OCI-LY1 (cell line): ENCODE data around the gene GOLGA8B.

Experiments
- H2AFZ ChIP-seq: fragments of 200-600 bp; sonication (generic), shearing (Covaris generic); 2 replicates; pipeline ENCODE4 v1.6.0; 2014; ENCODE audit warnings: antibody characterized with exemption, mild to moderate bottlenecking, low read length
- H3F3A ChIP-seq: fragments of 200-600 bp; sonication (generic), shearing (Covaris generic); 2 replicates; pipeline ENCODE4 v1.6.0; 2014; ENCODE audit warnings: mild to moderate bottlenecking, antibody characterized with exemption, low read length, moderate library complexity; ENCODE audit not compliant: insufficient read depth
- H3K27ac ChIP-seq: fragments of 200-600 bp; sonication (generic); 2 replicates; pipeline ENCODE4 v1.5.1; 2014; ENCODE audit warnings: low read length, mixed run types, mild to moderate bottlenecking, low read depth; ENCODE audit not compliant: poor library complexity, severe bottlenecking
- H3K27me3 ChIP-seq: fragments of 200-600 bp; sonication (generic); 2 replicates; pipeline ENCODE4 v1.6.0; 2014; ENCODE audit warnings: antibody characterized with exemption, mild to moderate bottlenecking, low read length, moderate library complexity; ENCODE audit not compliant: insufficient read depth
- H3K36me3 ChIP-seq: fragments of 200-600 bp; sonication (generic); 2 replicates; pipeline ENCODE4 v1.6.1; 2014; ENCODE audit warnings: mild to moderate bottlenecking, antibody characterized with exemption, low read length, moderate library complexity, mixed read lengths; ENCODE audit not compliant: insufficient read depth
- H3K4me1 ChIP-seq: fragments of 200-600 bp; sonication (generic); 2 replicates; pipeline ENCODE4 v1.5.1; 2014; ENCODE audit warnings: mild to moderate bottlenecking, low read length, moderate library complexity; ENCODE audit not compliant: insufficient read depth, severe bottlenecking
- H3K4me2 ChIP-seq: fragments of 200-600 bp; sonication (generic), shearing (Covaris generic); 2 replicates; pipeline ENCODE4 v1.6.1; 2014; ENCODE audit warnings: low read length
- H3K4me3 ChIP-seq: fragments of 200-600 bp; sonication (generic); 2 replicates; pipeline ENCODE4 v1.5.1; 2014; ENCODE audit warnings: low read length, low read depth, mild to moderate bottlenecking, mixed read lengths; ENCODE audit not compliant: poor library complexity, severe bottlenecking
- H3K79me2 ChIP-seq: fragments of 200-600 bp; shearing (Covaris generic); 2 replicates; pipeline ENCODE4 v1.6.1; 2016; ENCODE audit warnings: mixed run types, low read length, mixed read lengths; ENCODE audit not compliant: insufficient read depth
- H3K9ac ChIP-seq: fragments of 200-600 bp; sonication (generic), shearing (Covaris generic); 2 replicates; pipeline ENCODE4 v1.6.1; 2014; ENCODE audit warnings: mild to moderate bottlenecking, low read length, mixed read lengths
- H3K9me2 ChIP-seq: fragments of 200-600 bp; sonication (generic), shearing (Covaris generic); 2 replicates; pipeline ENCODE4 v1.6.1; 2014; ENCODE audit warnings: low read depth, mild to moderate bottlenecking, low read length, mixed read lengths
- H3K9me3 ChIP-seq: fragments of 200-600 bp; shearing (Covaris generic); 2 replicates; pipeline ENCODE4 v1.6.1; 2014; ENCODE audit warnings: low read length, mixed read lengths
- H4K20me1 ChIP-seq: fragments of 200-600 bp; sonication (generic), shearing (Covaris generic); 2 replicates; pipeline ENCODE4 v1.6.0; 2016; ENCODE audit warnings: mild to moderate bottlenecking, low read length; ENCODE audit not compliant: insufficient read depth
- EZH2 ChIP-seq: fragments of 200-600 bp; sonication (generic), shearing (Covaris generic); IDR thresholded peaks from 2 replicates; pipeline ENCODE4 v1.8.0; 2017; ENCODE audit warnings: borderline replicate concordance, mixed run types, mild to moderate bottlenecking, antibody characterized with exemption, low read length, moderate library complexity, mixed read lengths
- TF ChIP-seq, protein P1 (sequence below): fragments of 200-600 bp; sonication (generic), shearing (Covaris generic); IDR thresholded peaks from 2 replicates; pipeline ENCODE4 v1.5.1; 2017; ENCODE audit warnings: mild to moderate bottlenecking, antibody characterized with exemption, low read length, moderate library complexity, mixed read lengths

GOLGA8B gene

DNA sequence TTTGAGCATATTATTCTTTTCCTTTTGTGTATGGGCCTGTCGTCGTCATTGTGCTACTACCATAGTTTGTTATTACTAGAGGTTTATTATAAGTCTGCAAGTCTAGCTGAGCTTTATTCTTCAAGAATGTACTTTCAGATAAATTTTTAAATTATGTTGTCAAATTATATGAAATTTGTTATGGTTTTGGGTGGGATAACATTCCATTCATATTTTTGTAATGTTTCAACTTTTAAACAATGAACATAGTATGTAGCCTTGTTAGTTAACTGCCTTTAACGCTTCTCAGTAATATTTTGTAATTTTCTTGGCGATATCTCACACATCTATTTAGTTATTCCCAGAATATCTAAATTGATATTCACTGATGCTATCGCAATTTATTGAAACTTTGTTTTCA is 41.6 kb upstream of the GOLGA8B start:
- Histone ChIP-seq H3K4me3 (no peak overlapping the region), H3K27ac (no peak overlapping the region), H4K20me1 (no peaks in the 10 kb centered on the region), H3K9me3 (no peaks in the 10 kb centered on the region), H3K9me2 (no peaks in the 10 kb centered on the region), H3F3A (no peaks in the 10 kb centered on the region), H3K9ac (no peak overlapping the region), H3K4me2 (no peak overlapping the region), H3K79me2 (no peaks in the 10 kb centered on the region), H3K4me1 (no peaks in the 10 kb centered on the region), H3K36me3 (no peaks in the 10 kb centered on the region), H2AFZ (no peak overlapping the region), H3K27me3 (no peaks in the 10 kb centered on the region)
- TF ChIP-seq EZH2: no peak
- TF ChIP-seq, protein P1, sequence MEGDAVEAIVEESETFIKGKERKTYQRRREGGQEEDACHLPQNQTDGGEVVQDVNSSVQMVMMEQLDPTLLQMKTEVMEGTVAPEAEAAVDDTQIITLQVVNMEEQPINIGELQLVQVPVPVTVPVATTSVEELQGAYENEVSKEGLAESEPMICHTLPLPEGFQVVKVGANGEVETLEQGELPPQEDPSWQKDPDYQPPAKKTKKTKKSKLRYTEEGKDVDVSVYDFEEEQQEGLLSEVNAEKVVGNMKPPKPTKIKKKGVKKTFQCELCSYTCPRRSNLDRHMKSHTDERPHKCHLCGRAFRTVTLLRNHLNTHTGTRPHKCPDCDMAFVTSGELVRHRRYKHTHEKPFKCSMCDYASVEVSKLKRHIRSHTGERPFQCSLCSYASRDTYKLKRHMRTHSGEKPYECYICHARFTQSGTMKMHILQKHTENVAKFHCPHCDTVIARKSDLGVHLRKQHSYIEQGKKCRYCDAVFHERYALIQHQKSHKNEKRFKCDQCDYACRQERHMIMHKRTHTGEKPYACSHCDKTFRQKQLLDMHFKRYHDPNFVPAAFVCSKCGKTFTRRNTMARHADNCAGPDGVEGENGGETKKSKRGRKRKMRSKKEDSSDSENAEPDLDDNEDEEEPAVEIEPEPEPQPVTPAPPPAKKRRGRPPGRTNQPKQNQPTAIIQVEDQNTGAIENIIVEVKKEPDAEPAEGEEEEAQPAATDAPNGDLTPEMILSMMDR: no peak

DNA sequence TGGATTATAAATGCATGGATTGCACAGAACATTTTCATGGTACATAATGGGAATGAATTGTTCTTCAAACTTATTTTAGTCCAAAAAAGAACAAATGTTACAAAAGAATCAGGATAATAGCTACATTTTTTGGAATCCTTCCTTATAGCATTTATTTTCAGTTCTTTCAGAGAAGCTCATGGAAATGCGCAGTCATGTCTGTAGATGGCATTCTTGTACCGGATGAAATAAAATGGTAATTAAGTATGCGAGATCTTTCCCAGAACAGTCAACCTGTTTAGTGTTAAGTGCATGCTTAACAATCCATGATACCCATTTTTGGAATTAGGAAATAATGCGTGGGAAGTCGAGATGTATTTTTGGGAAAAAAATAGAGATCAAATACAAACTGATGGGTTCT is 38.2 kb upstream of the GOLGA8B start:
- Histone ChIP-seq H4K20me1 (no peaks in the 10 kb centered on the region), H3K9ac (no peak overlapping the region)

DNA sequence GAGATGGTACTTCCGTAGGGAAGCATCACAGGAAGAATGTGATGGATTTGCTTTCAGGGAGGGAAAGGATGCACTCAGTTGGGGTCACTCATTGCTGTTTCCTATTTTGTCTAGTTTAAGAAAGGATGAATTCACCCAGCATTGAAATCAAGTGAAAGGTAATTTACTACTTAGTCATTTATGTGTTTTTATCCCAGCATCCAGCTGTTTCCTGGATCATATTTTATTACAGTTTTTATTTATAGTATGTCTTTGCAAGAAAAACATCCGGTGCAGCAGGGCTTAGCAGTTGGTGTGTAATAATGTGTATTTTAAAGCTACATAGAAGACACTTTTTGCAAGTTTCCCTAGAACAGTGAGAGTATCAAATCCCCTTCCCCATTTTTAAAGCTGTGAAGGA is 37.4 kb upstream of the GOLGA8B start:
- no peaks in the 10 kb centered on the region for H3K36me3 ChIP-seq
- no peaks in the 10 kb centered on the region for H3K9me2 ChIP-seq
- H3F3A ChIP-seq: no peaks in the 10 kb centered on the region
- H3K4me3 ChIP-seq: no peak overlapping the region
- H3K9me3 ChIP-seq: no peaks in the 10 kb centered on the region
- H3K27me3 ChIP-seq: no peaks in the 10 kb centered on the region
- TF ChIP-seq, protein P1: no peak
- TF ChIP-seq EZH2: no peak
- H3K27ac ChIP-seq: no peak overlapping the region
- H3K4me1 ChIP-seq: no peaks in the 10 kb centered on the region
- no peaks in the 10 kb centered on the region for H3K79me2 ChIP-seq
- H3K9ac ChIP-seq: no peak overlapping the region
- H2AFZ ChIP-seq: no peak overlapping the region
- no peak overlapping the region for H3K4me2 ChIP-seq
- H4K20me1 ChIP-seq: no peaks in the 10 kb centered on the region

More for the DNA sequence above, 38.2 kb upstream of the GOLGA8B start:
- no peaks in the 10 kb centered on the region for H3K9me3 ChIP-seq
- no peak for TF ChIP-seq EZH2
- TF ChIP-seq, protein P1: no peak; the same call in 1 of the 2 replicates
- H3K4me3 ChIP-seq: no peak overlapping the region
- no peaks in the 10 kb centered on the region for H3K4me1 ChIP-seq
- H3K36me3 ChIP-seq: no peaks in the 10 kb centered on the region
- H3F3A ChIP-seq: no peaks in the 10 kb centered on the region
- H3K79me2 ChIP-seq: no peaks in the 10 kb centered on the region
- no peaks in the 10 kb centered on the region for H3K9me2 ChIP-seq
- no peak overlapping the region for H3K27ac ChIP-seq
- H3K4me2 ChIP-seq: no peak overlapping the region
- H3K27me3 ChIP-seq: no peaks in the 10 kb centered on the region
- no peak overlapping the region for H2AFZ ChIP-seq
